ENCODE data around the gene ZNF524. TPM values are rescaled to one million over a fixed set of nuclear protein-coding genes. Genes with fewer than 3 reads are reported as not detected.

The ZNF524 gene
- total RNA-seq, 2 donors from 2014 or later: 30.2 to 54.8 TPM

DNA sequence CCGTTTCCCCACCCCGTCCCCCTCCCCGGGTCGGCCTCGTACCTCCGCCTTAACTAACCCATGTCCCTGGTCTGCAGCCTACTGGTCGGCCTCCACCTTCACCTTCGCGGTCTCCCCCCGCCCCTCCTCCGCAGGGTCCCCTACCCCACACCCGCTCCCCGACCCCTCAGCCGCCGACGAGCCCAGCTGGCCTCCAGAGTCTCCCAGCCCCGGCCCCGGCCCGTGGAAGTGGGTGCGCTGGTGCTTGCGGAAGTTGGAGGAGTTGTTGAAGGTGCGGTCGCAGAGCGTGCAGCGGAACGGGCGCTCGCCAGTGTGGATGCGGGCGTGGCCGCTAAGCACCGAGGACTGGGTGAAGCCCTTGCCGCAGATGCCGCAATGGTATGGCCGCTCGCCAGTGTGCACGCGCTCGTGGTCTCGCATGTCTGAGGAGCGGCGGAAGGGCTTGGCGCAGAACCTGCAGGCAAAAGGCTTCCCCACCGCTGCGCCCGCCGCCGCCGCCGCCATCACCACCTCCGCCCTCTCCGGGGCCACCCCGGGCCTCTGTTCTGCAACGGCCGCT, 21.7 kb downstream of the ZNF524 start:
- intact Hi-C loops (cut with DNase I): no loop called here

DNA sequence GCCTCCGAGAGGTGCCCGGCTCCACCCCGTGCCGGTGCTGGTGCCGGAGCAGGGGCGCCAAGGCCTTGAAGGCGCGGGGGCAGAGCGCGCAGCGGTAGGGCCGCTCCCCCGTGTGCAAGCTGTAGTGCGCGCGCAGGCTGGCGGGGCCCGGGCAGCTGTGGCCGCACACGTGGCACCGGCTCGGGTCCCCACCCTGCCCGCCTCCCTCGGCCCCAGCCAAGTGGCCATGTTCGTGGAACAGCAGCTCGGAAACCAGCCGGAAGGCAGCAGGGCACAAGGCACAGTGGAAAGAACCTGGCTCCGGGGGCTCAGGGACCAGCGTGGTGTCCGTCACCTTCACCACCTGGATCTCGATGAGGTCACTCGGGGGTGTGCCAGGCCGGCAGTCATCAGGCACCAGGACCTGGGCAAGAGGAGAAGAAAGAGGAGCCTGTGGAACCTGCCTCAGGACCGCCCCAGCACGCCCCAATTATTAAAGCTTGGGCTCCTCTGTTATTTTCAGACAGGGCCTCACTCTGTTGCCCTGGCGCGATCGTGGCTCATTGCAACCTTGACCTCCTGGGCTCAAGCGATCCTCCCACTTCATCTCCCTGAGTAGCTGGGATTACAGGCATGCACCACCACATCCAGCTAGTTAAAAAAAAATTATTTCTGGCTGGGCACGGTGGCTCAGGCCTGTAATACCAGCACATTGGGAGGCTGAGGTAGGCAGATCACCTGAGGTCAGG, 22.3 kb downstream of the ZNF524 start:
- Histone ChIP-seq H3K36me3 (no peaks in the 10 kb centered on the region), H3K27me3 (replicated peaks; ENCODE audit: insufficient read depth) (no peaks in the 10 kb centered on the region), H3K27ac (no peak overlapping the region), H3K9me3 (no peaks in the 10 kb centered on the region), H3K4me3 (no peak overlapping the region), H3K4me1 (replicated peaks) (no peaks in the 10 kb centered on the region)
- 92% methylated on average over 40 of the region's 40 CpGs for WGBS
- DNase-seq (ENCODE audit: low spot score): no peak
- intact Hi-C loops (cut with DNase I): no loop called here
- TF ChIP-seq POLR2AphosphoS5 (IDR thresholded peaks at IDR 0.05): no peak
- TF ChIP-seq, protein P1, sequence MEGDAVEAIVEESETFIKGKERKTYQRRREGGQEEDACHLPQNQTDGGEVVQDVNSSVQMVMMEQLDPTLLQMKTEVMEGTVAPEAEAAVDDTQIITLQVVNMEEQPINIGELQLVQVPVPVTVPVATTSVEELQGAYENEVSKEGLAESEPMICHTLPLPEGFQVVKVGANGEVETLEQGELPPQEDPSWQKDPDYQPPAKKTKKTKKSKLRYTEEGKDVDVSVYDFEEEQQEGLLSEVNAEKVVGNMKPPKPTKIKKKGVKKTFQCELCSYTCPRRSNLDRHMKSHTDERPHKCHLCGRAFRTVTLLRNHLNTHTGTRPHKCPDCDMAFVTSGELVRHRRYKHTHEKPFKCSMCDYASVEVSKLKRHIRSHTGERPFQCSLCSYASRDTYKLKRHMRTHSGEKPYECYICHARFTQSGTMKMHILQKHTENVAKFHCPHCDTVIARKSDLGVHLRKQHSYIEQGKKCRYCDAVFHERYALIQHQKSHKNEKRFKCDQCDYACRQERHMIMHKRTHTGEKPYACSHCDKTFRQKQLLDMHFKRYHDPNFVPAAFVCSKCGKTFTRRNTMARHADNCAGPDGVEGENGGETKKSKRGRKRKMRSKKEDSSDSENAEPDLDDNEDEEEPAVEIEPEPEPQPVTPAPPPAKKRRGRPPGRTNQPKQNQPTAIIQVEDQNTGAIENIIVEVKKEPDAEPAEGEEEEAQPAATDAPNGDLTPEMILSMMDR (IDR thresholded peaks at IDR 0.05): no peak
- TF ChIP-seq POLR2A (IDR thresholded peaks at IDR 0.05): no peak

More for the DNA sequence above, 21.7 kb downstream of the ZNF524 start:
- H3K27me3 ChIP-seq (replicated peaks; ENCODE audit: insufficient read depth): no peaks in the 10 kb centered on the region
- no peak for DNase-seq (ENCODE audit: low spot score)
- no peak overlapping the region for H3K27ac ChIP-seq
- H3K36me3 ChIP-seq: peaks cover 0 to under 1% of the 10 kb centered on the region in 2 donors
- no peak for TF ChIP-seq POLR2AphosphoS5 (IDR thresholded peaks at IDR 0.05)
- no peak for TF ChIP-seq POLR2A (IDR thresholded peaks at IDR 0.05)
- TF ChIP-seq, protein P1 (IDR thresholded peaks at IDR 0.05): no peak
- 96% methylated on average over 48 of the region's 55 CpGs for WGBS
- no peaks in the 10 kb centered on the region for H3K4me1 ChIP-seq (replicated peaks)
- no peak overlapping the region for H3K4me3 ChIP-seq
- H3K9me3 ChIP-seq: no peaks in the 10 kb centered on the region

DNA sequence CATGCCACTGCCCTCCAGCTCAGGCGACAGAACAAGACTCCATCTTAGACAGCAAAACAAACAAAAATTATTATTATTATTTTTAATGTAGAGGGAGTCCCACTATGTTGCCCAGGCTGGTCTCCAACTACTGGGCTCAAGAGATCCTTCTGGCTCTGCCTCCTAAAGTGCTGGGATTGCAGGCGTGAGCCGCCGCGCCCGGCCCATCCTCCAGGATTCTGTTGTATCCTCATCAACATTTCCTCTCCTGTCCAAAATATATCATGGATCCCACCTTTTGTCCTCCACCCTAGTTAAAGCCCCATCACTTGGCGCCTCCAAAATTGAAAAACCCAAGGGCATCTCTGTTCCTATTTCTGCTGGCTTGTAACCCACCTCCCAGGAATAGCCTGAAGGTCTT, 23.0 kb downstream of the ZNF524 start:
- H3K27ac ChIP-seq: no peak overlapping the region
- intact Hi-C loops (cut with DNase I): no loop called here
- no peaks in the 10 kb centered on the region for H3K27me3 ChIP-seq (replicated peaks; ENCODE audit: insufficient read depth)
- H3K4me1 ChIP-seq (replicated peaks): no peaks in the 10 kb centered on the region
- 94% methylated on average over 7 of the region's 7 CpGs for WGBS
- H3K36me3 ChIP-seq: no peaks in the 10 kb centered on the region
- no peaks in the 10 kb centered on the region for H3K9me3 ChIP-seq
- DNase-seq (ENCODE audit: low spot score): no peak
- TF ChIP-seq, protein P1 (IDR thresholded peaks at IDR 0.05): no peak
- TF ChIP-seq POLR2AphosphoS5 (IDR thresholded peaks at IDR 0.05): no peak
- TF ChIP-seq POLR2A (IDR thresholded peaks at IDR 0.05): no peak
- no peak overlapping the region for H3K4me3 ChIP-seq

DNA sequence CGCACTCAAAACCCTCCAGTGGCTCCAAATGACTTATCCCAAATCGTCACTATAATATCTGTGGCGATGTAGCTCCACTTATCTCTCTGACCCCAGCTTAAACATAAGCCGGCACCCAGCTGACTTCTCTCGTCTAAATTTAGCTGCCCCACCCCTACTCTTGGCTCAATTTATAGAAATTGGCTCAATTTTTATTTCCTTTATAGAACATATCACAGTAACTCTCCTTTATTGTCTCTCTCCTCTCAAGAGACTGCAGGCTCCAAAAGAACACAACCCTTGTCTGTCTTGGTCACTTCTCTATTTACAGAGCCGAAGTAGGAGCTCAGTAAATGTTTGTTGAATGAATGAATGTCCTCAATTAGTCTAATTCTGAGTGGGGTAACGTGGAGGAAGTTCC, 23.5 kb downstream of the ZNF524 start:
- Histone ChIP-seq H3K36me3 (no peaks in the 10 kb centered on the region), H3K4me3 (no peak overlapping the region), H3K27me3 (replicated peaks; ENCODE audit: insufficient read depth) (no peaks in the 10 kb centered on the region), H3K27ac (peak overlapping the region; percentile 94 to 99), H3K9me3 (no peaks in the 10 kb centered on the region), H3K4me1 (replicated peaks) (no peaks in the 10 kb centered on the region)
- TF ChIP-seq, protein P1 (IDR thresholded peaks at IDR 0.05): no peak
- no peak for TF ChIP-seq POLR2AphosphoS5 (IDR thresholded peaks at IDR 0.05)
- no peak for TF ChIP-seq POLR2A (IDR thresholded peaks at IDR 0.05)
- intact Hi-C loops (cut with DNase I): no loop called here
- no peak for DNase-seq (ENCODE audit: low spot score)
- 65% methylated on average over 7 of the region's 7 CpGs for WGBS

Data from prostate gland (tissue), 2 donors.